HG02943 (cell line): ENCODE data around the gene GAS6.
"Not testable (repeated sequence)": the region's sequence is repeated elsewhere in the genome, so short reads cannot be mapped to it uniquely, and the experiment has no call there.

Source experiments
- ATAC-seq: cut with Tn5 transposase; IDR thresholded peaks from one replicate; pipeline ENCODE4 v1.9.1; 2021; ENCODE audit warnings: mild to moderate bottlenecking, low read depth, moderate library complexity; ENCODE audit not compliant: unreplicated experiment

Gene GAS6

DNA sequence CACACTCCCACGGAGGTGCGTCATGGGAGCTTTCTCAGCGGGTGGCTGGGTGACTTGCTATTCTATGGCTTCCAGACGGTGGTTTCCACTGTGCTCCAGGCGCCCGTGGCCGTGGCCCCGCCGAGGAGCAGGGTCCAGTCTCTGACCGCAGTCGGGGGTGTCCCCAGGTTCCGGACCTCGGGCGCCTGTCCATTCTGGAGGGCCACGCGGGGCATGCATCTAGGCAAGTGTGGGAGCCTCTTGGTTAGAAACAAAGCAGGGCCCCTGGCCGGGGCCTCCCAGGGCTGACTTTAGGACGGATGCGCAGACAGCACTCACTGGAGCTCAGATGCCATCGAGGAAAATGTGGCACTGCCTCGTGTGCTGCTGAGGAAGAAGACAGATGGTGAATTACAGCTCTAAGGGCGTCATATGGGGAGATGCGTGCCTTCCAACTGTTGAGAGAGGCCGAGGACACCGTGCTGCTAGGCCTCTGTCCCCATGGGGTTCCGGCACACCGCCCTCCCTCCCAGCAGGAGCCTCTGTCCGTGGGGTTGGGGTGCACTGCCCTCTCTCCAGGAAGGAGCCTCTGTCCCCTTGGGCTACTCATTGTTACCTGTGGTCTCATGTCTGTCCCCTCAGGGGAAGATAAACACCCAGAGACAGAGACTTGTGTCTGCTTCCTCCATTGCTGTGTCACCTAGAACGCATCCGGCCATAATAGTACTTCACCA is 66.8 kb downstream of the GAS6 start:
- ATAC-seq, result no peak

DNA sequence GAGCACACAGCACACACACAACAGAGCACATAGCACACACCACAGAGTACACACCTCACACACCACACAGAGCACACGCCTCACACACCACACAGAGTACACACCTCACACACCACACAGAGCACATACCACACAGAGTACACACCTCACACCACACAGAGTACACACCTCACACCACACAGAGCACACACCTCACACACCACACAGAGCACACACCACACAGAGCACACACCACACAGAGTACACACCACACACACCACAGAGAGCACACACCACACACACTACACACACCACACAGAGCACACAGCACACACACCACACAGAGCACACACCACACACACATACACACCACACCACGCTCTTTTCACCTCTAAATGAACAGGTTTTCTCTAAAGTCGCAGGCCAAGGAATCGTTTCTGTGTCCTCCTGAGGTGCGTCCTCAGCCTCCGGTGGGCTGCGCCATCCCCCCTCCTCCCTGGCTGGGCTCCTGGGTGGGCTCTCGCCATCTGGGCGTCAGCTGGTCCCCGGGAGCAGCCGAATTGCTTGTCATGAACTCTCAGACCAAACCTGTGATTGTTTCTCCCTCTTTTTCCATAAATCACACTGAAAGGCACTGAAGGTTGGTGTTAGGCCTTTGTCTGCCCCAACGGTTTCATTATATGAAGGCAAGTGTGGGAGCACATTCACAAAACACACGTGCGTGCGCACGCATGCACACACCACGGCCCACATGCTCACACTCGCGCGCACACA is 67.5 kb downstream of the GAS6 start:
- no peak for ATAC-seq

DNA sequence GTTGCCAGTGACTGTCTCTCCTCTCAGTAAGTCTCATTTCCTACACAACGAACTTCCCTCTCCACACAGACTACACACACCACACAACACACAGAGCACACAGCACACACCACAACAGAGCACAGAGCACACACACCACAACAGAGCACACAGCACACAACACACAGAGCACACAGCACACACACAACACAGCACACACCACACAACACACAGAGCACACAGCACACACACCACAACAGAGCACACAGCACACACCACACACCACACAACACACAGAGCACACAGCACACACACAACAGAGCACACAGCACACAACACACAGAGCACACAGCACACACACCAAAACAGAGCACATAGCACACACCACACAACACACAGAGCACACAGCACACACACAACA is 68.5 kb downstream of the GAS6 start:
- ATAC-seq, result not testable (repeated sequence)

DNA sequence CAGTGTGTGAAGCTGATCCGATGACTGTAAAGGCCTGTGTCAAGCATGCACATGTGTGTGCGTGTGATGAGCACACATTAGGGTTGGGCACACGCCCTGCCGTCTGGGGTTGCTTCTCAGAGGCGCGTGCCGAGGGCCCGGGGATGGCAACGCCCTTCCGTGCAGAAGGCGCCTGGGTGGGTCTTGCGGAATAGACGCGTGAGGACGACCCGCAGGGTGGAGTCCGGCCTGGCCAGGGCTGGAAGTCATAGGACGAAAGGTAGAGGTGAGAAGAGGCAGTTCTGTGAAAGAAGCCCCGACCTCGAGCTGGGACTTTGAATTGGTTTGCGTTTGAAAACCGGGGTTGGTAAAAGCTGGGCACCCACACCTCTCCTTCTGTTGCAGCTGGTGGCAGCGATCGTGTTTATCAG is 69.1 kb downstream of the GAS6 start:
- no peak for ATAC-seq

DNA sequence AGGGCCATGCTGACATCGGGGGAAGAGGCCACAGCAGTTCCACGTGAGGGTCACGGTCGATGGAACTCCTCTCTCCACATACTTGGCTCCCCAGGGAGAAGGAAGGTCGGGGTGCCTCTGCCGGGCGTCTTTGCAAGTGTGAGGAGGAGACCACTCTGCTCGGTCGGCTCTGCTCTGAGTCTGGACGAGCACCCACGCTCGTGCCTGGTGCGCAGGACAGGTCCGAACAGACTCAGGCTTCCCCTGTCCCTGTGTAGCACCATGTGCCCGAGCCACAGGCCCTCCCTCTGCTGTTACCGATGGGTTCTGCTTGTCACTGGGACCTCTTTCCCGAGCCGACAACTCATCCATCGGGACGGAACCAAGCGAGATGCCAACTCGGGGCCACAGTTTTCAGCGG is 69.8 kb downstream of the GAS6 start:
- no peak for ATAC-seq

DNA sequence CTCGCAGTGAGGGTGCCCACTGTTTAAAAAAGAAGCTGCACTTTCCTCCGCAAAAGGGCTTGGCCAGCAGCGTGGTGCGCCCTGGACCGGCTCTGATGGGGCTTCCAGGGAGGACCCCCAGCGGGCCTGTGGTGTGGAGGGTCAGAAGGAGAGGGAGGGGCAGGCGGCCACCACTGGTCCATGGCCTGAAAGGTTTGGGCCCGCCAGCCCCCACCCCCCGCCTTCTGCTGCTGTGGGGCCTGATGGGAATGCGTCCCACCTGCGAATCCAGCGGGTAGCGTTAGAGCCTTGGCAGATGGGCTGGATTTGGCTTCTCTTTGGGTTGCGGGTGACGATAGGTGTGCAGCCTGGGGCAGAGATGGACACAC is 70.2 kb downstream of the GAS6 start:
- ATAC-seq, result no peak

DNA sequence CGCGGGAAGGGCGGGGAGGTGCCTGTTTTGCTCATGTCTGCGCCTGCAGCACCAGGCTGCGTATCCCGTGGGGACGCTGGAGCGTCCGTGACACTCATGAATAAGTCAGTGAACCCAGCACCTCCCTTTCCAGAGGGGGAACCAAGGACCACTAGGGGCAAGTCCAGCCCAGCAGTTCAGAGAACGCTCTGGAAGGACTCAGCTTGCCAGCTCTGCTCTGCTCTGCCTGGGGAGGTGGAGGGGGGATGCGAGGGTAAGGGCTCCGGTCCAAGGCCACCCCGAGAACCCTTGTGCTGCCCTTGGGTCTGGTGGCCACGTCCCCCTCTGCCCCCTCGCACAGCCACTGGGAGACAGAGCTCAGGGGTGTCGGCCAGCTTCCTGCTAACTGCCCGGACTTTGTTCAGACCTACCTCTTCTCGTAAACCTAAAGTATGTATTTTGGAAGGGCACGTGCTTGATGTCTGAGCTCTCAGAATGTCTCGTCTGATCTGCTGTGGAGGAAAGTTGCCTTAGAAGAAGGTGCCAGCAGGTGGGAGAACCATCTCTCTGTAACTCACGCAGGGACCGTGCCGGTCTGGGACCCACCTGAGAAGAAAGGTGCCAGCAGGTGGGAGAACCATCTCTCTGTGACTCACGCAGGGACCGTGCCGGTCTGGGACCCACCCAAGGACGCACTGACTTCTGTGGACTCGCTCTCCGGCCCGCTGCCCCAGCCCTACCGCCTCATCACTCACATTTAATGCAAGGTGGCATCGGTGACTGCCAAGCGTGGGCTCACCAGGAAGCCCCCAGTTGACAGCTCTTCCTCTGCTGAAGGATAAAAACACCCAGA is 70.8 kb downstream of the GAS6 start:
- no peak for ATAC-seq

DNA sequence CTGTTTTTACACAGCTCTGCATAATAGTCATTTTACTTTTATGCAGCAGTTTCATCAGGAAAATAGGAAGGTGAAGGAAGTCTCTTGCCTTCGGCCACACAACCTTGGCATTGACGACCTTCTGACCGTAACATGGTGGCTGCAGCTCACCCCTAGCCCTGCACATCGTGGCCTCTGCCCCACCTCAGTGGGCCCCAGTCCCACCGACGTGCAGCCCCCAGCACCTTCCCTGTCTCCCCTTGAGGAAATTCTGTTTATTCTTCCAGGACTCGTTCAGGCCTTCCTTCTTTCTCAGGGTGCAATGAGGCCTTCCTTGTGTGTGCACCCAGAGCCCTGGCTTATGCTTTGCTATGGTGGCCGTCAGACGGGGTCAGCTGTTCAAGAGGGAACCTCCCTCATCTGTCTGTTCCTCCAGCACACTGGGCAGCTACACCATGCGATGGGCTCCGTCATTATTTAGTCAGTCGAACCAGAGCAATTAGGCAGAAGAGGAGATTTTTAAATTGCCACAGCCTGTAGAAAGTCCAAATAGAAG is 71.6 kb downstream of the GAS6 start:
- ATAC-seq, result no peak

DNA sequence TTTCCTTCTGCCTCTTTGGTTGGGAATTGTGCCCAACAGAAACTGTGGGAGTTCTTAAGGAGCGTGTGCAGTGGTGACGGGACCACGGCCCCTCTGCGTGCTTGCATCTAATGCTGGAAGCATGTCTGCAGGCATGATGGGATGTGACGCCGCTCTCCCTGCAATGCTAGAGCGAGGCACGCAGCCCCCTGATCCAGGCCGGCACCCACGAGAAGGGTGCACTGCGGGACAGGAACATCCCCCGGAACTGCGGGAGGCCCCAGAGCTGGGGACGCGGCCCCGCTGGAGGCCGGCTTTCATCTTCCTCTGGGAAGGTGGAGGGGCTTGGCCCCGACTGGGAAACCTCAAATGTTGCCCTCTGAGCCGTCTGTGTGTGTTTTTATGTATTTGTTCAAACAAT is 72.1 kb downstream of the GAS6 start:
- no peak for ATAC-seq

DNA sequence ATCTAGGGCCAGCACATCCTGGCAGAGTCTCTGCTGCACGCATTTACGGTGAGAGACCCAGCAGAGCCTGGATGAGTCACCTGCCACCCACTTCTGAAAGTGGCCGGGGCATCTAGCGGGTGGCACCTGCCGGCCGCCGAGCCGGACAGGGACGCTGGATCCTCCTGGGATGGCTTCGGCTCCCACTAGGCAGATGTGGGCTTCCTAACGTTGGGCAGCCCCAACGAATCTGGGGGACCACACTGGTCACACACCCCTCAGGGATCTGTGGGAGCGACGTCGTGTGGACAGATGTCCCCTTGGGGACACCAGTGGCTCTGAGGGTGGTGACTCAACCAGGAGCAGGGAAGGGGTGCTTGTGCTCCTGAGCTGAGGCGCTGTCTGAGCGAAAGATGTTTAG is 72.7 kb downstream of the GAS6 start:
- ATAC-seq, result no peak

DNA sequence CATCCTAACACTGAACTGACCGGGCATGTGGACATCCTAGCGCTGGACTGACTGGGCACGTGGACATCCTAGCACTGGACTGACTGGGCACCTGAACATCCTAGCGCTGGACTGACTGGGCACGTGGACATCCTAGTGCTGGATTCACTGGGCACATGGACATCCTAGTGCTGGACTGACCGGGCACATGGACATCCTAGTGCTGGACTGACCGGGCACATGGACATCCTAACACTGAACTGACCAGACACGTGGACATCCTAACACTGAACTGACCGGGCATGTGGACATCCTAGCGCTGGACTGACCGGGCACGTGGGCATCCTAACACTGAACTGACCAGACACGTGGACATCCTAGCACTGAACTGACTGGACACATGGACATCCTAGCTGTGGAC is 73.9 kb downstream of the GAS6 start:
- not testable (repeated sequence) for ATAC-seq

DNA sequence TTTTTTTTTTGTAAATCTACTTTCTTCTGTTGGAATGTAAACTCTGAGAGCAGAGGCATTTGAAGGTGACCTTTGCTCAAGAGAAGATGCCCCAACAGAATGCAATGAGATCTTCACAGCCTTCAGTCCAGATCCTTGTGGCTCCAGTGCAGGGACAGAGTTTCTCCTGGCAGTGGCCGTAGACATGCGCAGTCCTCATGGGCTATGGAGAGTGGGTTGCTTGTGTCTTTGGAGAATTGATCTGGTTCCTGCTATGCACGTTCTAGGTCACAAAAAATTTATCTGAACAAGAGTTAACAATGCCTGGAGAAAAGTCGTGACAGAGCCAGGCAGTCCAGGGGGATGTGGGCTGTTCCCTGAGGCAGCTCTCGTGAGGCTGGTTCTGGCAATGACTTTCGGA is 74.7 kb downstream of the GAS6 start:
- no peak for ATAC-seq

DNA sequence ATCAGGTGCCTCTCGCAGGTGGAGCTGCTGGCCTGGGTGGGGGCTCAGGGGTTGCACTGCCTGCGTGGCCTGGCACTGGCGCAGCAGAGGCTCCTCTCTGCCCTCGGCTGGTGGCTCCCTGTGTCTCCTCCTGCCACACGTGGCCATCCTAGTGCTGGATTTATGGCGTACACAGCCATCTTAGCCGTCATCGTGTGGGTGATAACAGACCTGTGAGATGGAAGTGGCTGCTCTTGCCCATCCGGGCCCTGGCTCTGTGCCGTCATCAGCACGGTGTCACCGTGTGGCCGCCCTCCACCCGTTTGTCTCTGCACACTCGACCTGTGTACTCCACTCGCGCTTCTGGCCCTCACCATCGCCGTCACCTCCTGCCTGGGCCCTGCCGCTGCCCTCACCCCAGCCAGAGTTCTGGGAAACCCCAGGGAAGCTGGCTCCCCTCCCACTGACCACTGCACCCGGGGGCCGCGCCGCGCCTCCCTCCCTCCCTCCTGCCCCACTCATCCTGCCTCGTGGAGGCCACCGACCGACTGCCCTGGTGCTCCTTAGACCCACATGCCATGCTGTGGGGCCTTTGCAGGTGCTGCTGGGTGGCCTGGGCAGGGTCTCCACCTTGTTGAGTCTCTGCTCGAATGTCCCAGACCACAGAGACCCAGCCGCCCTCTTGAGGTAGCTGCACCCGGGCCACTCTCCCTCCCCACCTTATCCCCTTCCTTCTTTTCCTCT is 75.3 kb downstream of the GAS6 start:
- ATAC-seq, result no peak

DNA sequence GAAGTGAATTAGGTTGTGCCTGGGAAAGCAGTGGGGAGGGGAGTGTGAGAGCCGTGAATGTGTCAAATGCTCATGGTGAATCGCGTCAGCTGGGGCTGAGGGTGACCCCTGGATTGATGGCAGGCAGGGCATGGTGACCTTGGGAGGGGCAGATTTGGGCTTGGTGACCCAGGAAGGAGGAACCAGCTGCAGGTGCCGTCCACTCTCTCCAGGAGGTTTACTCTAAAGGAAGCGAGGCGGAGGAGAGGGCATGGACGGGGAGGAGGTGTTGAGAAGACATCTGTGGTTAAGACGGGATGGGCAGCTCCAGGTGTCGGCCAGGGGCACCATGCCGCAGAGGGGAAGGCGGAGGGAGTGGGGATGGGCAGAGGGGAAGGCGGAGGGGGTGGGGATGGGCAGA is 76.2 kb downstream of the GAS6 start:
- ATAC-seq, result no peak

DNA sequence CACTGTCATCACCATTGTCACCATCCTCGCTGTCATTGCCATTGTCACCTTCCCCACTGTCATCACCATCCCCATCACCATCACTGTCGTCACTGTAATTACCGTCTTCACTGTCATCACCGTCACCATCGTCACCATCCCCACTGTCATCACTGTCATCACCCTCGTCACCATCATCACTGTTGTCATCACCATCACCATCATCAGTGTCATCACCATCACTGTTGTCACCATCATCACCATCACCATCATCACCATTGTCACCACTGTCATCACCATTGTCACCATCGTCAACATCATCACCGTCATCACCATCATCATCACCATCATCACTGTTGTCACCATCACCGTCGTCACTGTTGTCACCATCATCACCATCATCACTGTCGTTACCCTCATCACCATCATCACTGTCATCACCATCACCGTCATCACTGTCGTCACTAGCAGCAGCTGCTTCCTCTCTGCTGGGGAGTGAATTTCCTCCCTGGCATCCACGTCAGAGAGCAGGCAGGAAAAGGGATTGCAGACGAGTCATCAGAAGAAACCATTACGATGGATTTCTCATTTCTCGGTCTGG is 77.5 kb downstream of the GAS6 start:
- ATAC-seq, result no peak

DNA sequence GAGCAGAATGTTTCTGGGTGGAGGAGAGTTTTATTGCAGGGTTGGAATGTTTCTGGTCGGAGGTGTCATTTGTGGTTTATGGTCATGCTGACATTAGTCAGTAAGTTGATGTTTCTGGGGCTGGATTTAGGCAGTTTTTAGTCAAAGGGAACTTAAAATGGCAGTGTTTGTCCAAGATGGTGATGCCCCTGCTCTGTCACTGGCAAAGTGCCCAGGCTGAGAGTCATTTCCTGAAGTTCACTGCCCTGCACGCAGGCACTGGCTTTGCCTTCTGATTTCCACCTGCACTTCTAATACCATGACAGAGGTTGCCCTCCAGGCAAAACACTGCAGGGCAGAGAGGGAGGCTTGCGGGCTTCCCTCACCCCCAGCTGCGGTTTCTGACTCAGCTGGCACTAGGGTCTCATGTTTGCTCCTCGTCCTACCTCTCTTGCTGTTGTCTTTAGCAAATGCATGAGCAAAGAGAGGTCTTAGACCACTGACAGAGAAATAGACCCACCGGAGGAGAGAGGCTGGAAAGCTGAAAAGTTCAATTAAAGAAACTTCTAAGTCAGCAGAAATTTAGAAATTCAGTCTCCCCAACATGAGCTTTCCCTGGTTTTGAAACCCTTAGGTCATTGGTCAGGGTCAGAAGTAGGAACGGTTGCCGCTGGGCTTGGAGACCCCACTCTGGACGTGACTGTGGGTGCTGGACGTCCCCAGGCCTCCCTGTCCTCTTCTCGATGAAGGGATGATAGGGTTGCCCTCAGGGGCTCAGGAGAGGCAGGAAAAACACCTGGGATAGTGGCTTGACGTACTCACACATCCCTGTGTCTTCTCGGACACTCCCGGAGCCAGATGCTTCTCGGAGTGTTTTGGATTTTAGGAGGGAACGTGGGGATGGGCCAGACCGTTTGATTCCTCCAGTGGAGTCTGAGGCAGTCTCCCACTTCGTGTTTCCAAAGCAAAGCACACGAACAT is 78.5 kb downstream of the GAS6 start:
- ATAC-seq, result no peak

DNA sequence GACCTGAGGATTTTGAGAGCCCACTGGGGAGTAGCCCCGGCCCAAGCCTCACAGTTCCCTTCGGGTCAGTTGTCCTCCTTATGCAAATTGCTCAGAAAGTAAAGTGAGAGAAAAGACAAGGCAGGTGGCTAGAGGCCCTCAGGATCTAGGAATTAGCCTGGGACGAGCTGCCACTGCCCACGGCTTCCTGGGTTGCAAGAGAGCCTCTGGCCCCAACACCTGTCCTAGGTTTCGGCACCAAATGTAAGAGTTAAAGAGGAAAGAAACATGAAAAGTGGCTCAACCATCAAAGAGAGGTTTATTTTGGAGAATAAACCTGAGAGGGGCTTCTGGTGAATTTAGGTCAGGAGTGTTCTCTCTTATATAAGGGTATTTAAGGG is 79.2 kb downstream of the GAS6 start:
- ATAC-seq, result no peak

DNA sequence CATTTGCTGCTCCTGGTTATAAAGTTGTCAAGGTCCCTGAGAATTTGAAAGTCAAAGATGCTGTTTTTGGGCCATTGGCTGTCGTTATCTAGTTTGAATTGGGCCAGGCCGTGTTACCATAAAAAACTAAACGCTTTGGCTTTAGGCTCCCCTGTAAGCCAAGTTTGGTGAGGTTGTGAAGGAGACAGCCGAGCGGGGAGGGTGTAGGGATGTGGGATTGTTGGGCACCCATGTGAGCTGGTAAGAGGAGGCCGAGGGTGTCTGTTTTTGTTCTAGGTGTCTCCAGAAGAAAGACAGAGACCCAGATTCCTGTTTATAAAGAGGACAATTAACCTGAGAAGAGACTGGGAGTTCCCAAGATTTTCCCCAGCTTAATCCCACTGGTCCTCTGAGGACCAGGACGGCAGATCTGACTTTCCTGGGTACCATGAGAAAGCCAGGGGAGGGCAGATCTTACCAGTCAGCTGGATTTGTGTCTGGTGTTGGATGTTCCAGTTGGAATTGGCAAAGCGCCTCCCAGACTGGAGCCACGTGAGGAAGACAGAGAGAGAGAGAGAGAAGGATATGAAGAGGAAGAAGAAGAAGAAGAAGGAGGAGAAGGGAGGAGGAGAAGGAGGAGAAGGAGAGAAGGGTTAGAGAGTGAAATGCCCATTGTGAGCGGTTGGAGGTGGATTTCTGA is 79.8 kb downstream of the GAS6 start:
- ATAC-seq, result no peak
